GM12875 (cell line): ENCODE measurements around the gene SMAGP.
"Not testable (repeated sequence)": the region's sequence is repeated elsewhere in the genome, so short reads cannot be mapped to it uniquely, and the experiment has no call there.

Experiments used
- H3K4me3 ChIP-seq: one replicate; pipeline ENCODE4 v1.5.1; 2011; ENCODE audit warnings: low read depth, low read length, control low read depth
- CTCF ChIP-seq: IDR thresholded peaks from 2 replicates; pipeline ENCODE4 v1.5.1; 2011; ENCODE audit warnings: low read depth, mild to moderate bottlenecking, control low read depth, inconsistent platforms, low read length, moderate library complexity, borderline replicate concordance; ENCODE audit not compliant: insufficient read depth

The SMAGP gene

GRCh38 chr12:51229116-51229809, 41.0 kb downstream of the SMAGP start:
- H3K4me3 ChIP-seq, result no peak overlapping the region
- TF ChIP-seq CTCF, result no peak

- no peak overlapping the region for H3K4me3 ChIP-seq
- no peak for TF ChIP-seq CTCF
These were observed 42.3 kb downstream of the SMAGP start for GRCh38 chr12:51227962-51228361.

- H3K4me3 ChIP-seq, result not testable (repeated sequence)
These were observed 43.1 kb downstream of the SMAGP start for GRCh38 chr12:51227112-51227511.

GRCh38 chr12:51225771-51226170, 44.4 kb downstream of the SMAGP start:
- H3K4me3 ChIP-seq, result no peak overlapping the region
- TF ChIP-seq CTCF, result no peak

GRCh38 chr12:51225234-51225633, 45.0 kb downstream of the SMAGP start:
- no peak overlapping the region for H3K4me3 ChIP-seq
- no peak for TF ChIP-seq CTCF

GRCh38 chr12:51224625-51225024, 45.6 kb downstream of the SMAGP start:
- H3K4me3 ChIP-seq, result no peak overlapping the region
- no peak for TF ChIP-seq CTCF

GRCh38 chr12:51222461-51222860, 47.8 kb downstream of the SMAGP start:
- no peak for TF ChIP-seq CTCF
- H3K4me3 ChIP-seq, result no peak overlapping the region

- H3K4me3 ChIP-seq, result not testable (repeated sequence)
These were observed 50.4 kb downstream of the SMAGP start for GRCh38 chr12:51219857-51220256.
